Peyer's patch (tissue), 4 donors: ENCODE data around the gene SPATS1. TPM values are rescaled to one million over a fixed set of nuclear protein-coding genes. Genes with fewer than 3 reads are reported as not detected.

Experiments
- DNase-seq, 3 donors: peaks; one replicate each; pipeline ENCODE4 v3.0.0-alpha.2; 2017 to 2019
- H3K27ac ChIP-seq, 4 donors: fragments of 200-600 bp; sonication (generic); one replicate each; pipeline ENCODE4 v1.5.1; 2016 to 2019
- H3K27me3 ChIP-seq, 2 donors: fragments of 200-600 bp; sonication (generic); one replicate each; pipeline ENCODE4 v1.5.1; 2019
- H3K36me3 ChIP-seq, 3 donors: fragments of 200-600 bp; sonication (generic); one replicate each; pipeline ENCODE4 v1.5.1; 2016 to 2019
- H3K4me1 ChIP-seq, 4 donors: fragments of 200-600 bp; sonication (generic); one replicate each; pipeline ENCODE4 v1.5.1; 2016 to 2019
- H3K4me3 ChIP-seq, 4 donors: fragments of 200-600 bp; sonication (generic); 1 replicate in 3 of 4; 2 replicates in 1 of 4; pipeline ENCODE4 v1.5.1; 2016 to 2019; ENCODE audit warnings: mild to moderate bottlenecking in 1 of 4
- H3K9me3 ChIP-seq, 4 donors: fragments of 200-600 bp; sonication (generic); one replicate each; pipeline ENCODE4 v1.5.1; 2016 to 2019; ENCODE audit warnings: mild to moderate bottlenecking in 1 of 4
- CTCF ChIP-seq, 6 experiments: fragments of 450-650 bp in 4 of 6; fragments of 200-600 bp in 2 of 6; sonication (generic) in 1 of 6; IDR thresholded peaks; one replicate each; pipeline ENCODE4 v1.5.1; 2017 to 2019; ENCODE audit warnings: antibody characterized with exemption in 6 of 6, mild to moderate bottlenecking in 3 of 6, moderate library complexity in 1 of 6
- POLR2A ChIP-seq, 2 donors: fragments of 450-650 bp; IDR thresholded peaks; one replicate each; pipeline ENCODE4 v1.5.1; 2017; ENCODE audit warnings: antibody characterized with exemption in 2 of 2, mild to moderate bottlenecking in 2 of 2, moderate library complexity in 2 of 2
- total RNA-seq, 4 donors: library from RNA; depleted of rRNA; stranded (reverse); fragments of >200 nt; gene quantifications; one replicate each; pipeline ENCODE4 v1.1.0, GENCODE V29; 2016

The SPATS1 gene
- total RNA-seq, 4 donors from 2014 or later, result not detected

- Histone ChIP-seq H3K27ac (no peak overlapping the region), H3K27me3 (no peaks in the 10 kb centered on the region), H3K4me1 (no peaks in the 10 kb centered on the region), H3K36me3 (no peaks in the 10 kb centered on the region), H3K9me3 (no peaks in the 10 kb centered on the region), H3K4me3 (no peak overlapping the region)
- DNase-seq, result no peak
- TF ChIP-seq POLR2A (IDR thresholded peaks at IDR 0.05) (no peak), CTCF (IDR thresholded peaks at IDR 0.05) (no peak)
These were observed 35.0 kb downstream of the SPATS1 start for GRCh38 chr6:44377484-44377883.

GRCh38 chr6:44377971-44378370, 35.5 kb downstream of the SPATS1 start:
- TF ChIP-seq CTCF (IDR thresholded peaks at IDR 0.05), result no peak
- TF ChIP-seq POLR2A (IDR thresholded peaks at IDR 0.05), result no peak
- Histone ChIP-seq H3K9me3 (no peaks in the 10 kb centered on the region), H3K4me1 (no peaks in the 10 kb centered on the region), H3K27ac (no peak overlapping the region), H3K27me3 (no peaks in the 10 kb centered on the region), H3K4me3 (no peak overlapping the region), H3K36me3 (no peaks in the 10 kb centered on the region)
- no peak for DNase-seq

GRCh38 chr6:44381739-44382138, 39.3 kb downstream of the SPATS1 start:
- Histone ChIP-seq H3K9me3 (no peaks in the 10 kb centered on the region), H3K4me1 (peaks cover 0 to 4% (median 0%) of the 10 kb centered on the region in 4 donors), H3K27ac (no peak overlapping the region), H3K27me3 (no peaks in the 10 kb centered on the region), H3K4me3 (no peak overlapping the region), H3K36me3 (no peaks in the 10 kb centered on the region)
- no peak for TF ChIP-seq CTCF (IDR thresholded peaks at IDR 0.05)
- no peak for TF ChIP-seq POLR2A (IDR thresholded peaks at IDR 0.05)
- no peak for DNase-seq

GRCh38 chr6:44386364-44386928, 44.0 kb downstream of the SPATS1 start:
- H3K27ac ChIP-seq, result peak overlapping the region in 3 of 4 donors; percentile 94 to 97 (median 94)
- TF ChIP-seq POLR2A (IDR thresholded peaks at IDR 0.05), result no peak
- no peak for TF ChIP-seq CTCF (IDR thresholded peaks at IDR 0.05)
- peaks cover 0 to 21% (median 13%) of the 10 kb centered on the region in 4 donors for H3K4me1 ChIP-seq
- H3K36me3 ChIP-seq, result peaks cover 0 to 8% (median 0%) of the 10 kb centered on the region in 3 donors
- no peaks in the 10 kb centered on the region for H3K9me3 ChIP-seq
- peak overlapping the region; percentile 79 to 99 (median 93) for H3K4me3 ChIP-seq
- no peak for DNase-seq
- H3K27me3 ChIP-seq, result no peaks in the 10 kb centered on the region

- Histone ChIP-seq H3K36me3 (peaks cover 0 to 13% (median 0%) of the 10 kb centered on the region in 3 donors), H3K27me3 (no peaks in the 10 kb centered on the region)
- no peak for DNase-seq
These were observed 44.5 kb downstream of the SPATS1 start for GRCh38 chr6:44386929-44387345.

More at GRCh38 chr6:44386929-44387345, 44.5 kb downstream of the SPATS1 start:
- H3K4me1 ChIP-seq, result peaks cover 0 to 21% (median 13%) of the 10 kb centered on the region in 4 donors
- peak overlapping the region; percentile 79 to 99 (median 93) for H3K4me3 ChIP-seq
- H3K9me3 ChIP-seq, result no peaks in the 10 kb centered on the region
- no peak for TF ChIP-seq CTCF (IDR thresholded peaks at IDR 0.05)
- no peak for TF ChIP-seq POLR2A (IDR thresholded peaks at IDR 0.05)
- peak overlapping the region; percentile 94 to 97 (median 94) for H3K27ac ChIP-seq
